ENCODE measurements around the gene MX2. TPM values are rescaled to one million over a fixed set of nuclear protein-coding genes. Genes with fewer than 3 reads are reported as not detected.
"Not testable (repeated sequence)": the region's sequence is repeated elsewhere in the genome, so short reads cannot be mapped to it uniquely, and the experiment has no call there.

MX2 gene
- total and polyA plus RNA-seq, 12 donors = 0.44 to 31.3 (median 4.8) TPM

- H3K27ac ChIP-seq = no peak overlapping the region
- peaks cover 0 to 6% of the 10 kb centered on the region in 2 donors for H3K4me1 ChIP-seq (replicated peaks in 1 of 2)
- intact Hi-C loops (cut with DNase I) = no loop called here
- TF ChIP-seq CTCF (IDR thresholded peaks at IDR 0.05) = no peak
- no peaks in the 10 kb centered on the region for H3K36me3 ChIP-seq (replicated peaks in 1 of 2)
- WGBS, 4 donors = 93 to 98% (median 97%) methylated on average over 6 of the region's 6 CpGs
- H3K27me3 ChIP-seq = no peaks in the 10 kb centered on the region
- no peak for DNase-seq
- H3K4me3 ChIP-seq = no peak overlapping the region
- no peaks in the 10 kb centered on the region for H3K9me3 ChIP-seq (replicated peaks in 1 of 3)
These were observed 56.6 kb downstream of the MX2 start for GRCh38 chr21:41418393-41418792.

- DNase-seq = peak in 1 of 7 donors; percentile 13
- 91 to 96% (median 93%) methylated on average over 11 of the region's 11 CpGs for WGBS, 4 donors
- H3K36me3 ChIP-seq (replicated peaks in 1 of 2) = no peaks in the 10 kb centered on the region
- H3K27me3 ChIP-seq = no peaks in the 10 kb centered on the region
- TF ChIP-seq CTCF (IDR thresholded peaks at IDR 0.05) (no peak), POLR2A (IDR thresholded peaks at IDR 0.05) (no peak)
- peak overlapping the region in 2 of 5 donors; percentile 62 to 89 for H3K27ac ChIP-seq
- no peaks in the 10 kb centered on the region for H3K9me3 ChIP-seq (replicated peaks in 1 of 3)
- H3K4me1 ChIP-seq (replicated peaks in 1 of 2) = peaks cover 0 to 6% of the 10 kb centered on the region in 2 donors
- intact Hi-C loops (cut with DNase I) = no loop called here
- no peak overlapping the region for H3K4me3 ChIP-seq
These were observed 57.3 kb downstream of the MX2 start for GRCh38 chr21:41418956-41419680.

- intact Hi-C loops (cut with DNase I) = no loop called here
- peak; percentile 79 to 93 (median 85) for DNase-seq
- no peaks in the 10 kb centered on the region for H3K9me3 ChIP-seq (replicated peaks in 1 of 3)
- peak overlapping the region in 3 of 4 donors; percentile 21 to 68 (median 28) for H3K4me3 ChIP-seq
- TF ChIP-seq POLR2A (IDR thresholded peaks at IDR 0.05) (peak in 1 of 2 donors; percentile 28), CTCF (IDR thresholded peaks at IDR 0.05) (peak in 1 of 6 experiments; percentile 12)
- H3K27me3 ChIP-seq = no peaks in the 10 kb centered on the region
- peaks cover 0 to 6% of the 10 kb centered on the region in 2 donors for H3K4me1 ChIP-seq (replicated peaks in 1 of 2)
- H3K27ac ChIP-seq = peak overlapping the region; percentile 55 to 89 (median 62)
- no peaks in the 10 kb centered on the region for H3K36me3 ChIP-seq (replicated peaks in 1 of 2)
- WGBS, 4 donors = 3 to 6% (median 4%) methylated on average over 28 to 54 of the region's 54 CpGs
These were observed 58.4 kb downstream of the MX2 start for GRCh38 chr21:41419921-41420862.

- DNase-seq = not testable (repeated sequence)
- H3K4me3 ChIP-seq = peak overlapping the region in 1 of 4 donors; percentile 68
- H3K27ac ChIP-seq = peak overlapping the region in 3 of 5 donors; percentile 62 to 89 (median 86)
These were observed 59.2 kb downstream of the MX2 start for GRCh38 chr21:41420998-41421397.

More at GRCh38 chr21:41420998-41421397, 59.2 kb downstream of the MX2 start:
- H3K9me3 ChIP-seq (replicated peaks in 1 of 3); H3K36me3 ChIP-seq (replicated peaks in 1 of 2); intact Hi-C loops (cut with DNase I); H3K27me3 ChIP-seq; H3K4me1 ChIP-seq (replicated peaks in 1 of 2): not testable (repeated sequence)
- WGBS, 4 donors = 45 to 59% (median 56%) methylated on average over 6 to 8 of the region's 8 CpGs

All from adrenal gland (tissue), 12 donors.